Endothelial cell of umbilical vein (primary cell): ENCODE measurements around the gene UBXN6. TPM values are rescaled to one million over a fixed set of nuclear protein-coding genes. Genes with fewer than 3 reads are reported as not detected.

Source experiments
- BruUV-seq: library from RNA; stranded (reverse); fragments of 400-500 nt; replicated peaks from 2 replicates; lab custom pipeline; 2021; lab: Mats Ljungman, UMichigan
- CTCF ChIA-PET: fragments of 300-600, 350-600 bp; sonication (Branson Sonifier 250); formaldehyde crosslinking; loops from one replicate; lab custom pipeline; 2021; ENCODE audit warnings: antibody characterized with exemption, inconsistent platforms; lab: Charles Lee
- POLR2A ChIA-PET: fragments of 300-600, 350-600 bp; sonication (Branson Sonifier 250); formaldehyde crosslinking; loops from one replicate; lab custom pipeline; 2021; ENCODE audit warnings: antibody characterized with exemption, inconsistent platforms; lab: Charles Lee
- DNase-seq: peaks from one replicate; pipeline ENCODE4 v3.0.0-alpha.2; 2011; ENCODE audit warnings: low read depth, low spot score
- FAIRE-seq: peaks from 2 replicates; lab custom pipeline; 2011; peaks lifted over from hg19 to GRCh38; lab: Jason Lieb, UNC
- H2AFZ ChIP-seq: 2 replicates; pipeline ENCODE4 v1.6.0; 2012; ENCODE audit warnings: low read depth, low read length, control low read depth, inconsistent platforms
- H3K27ac ChIP-seq: 2 replicates; pipeline ENCODE4 v1.5.1; 2011; ENCODE audit warnings: low read depth, mild to moderate bottlenecking, control low read depth, low read length, moderate library complexity; ENCODE audit not compliant: insufficient read depth
- H3K27me3 ChIP-seq, 2 experiments: 2 replicates each; pipeline versions ENCODE4 v1.6.0 to v1.6.1; 2011; ENCODE audit warnings: low read length in 2 of 2, mixed read lengths in 1 of 2; ENCODE audit not compliant: control insufficient read depth in 2 of 2, insufficient read depth in 2 of 2
- H3K36me3 ChIP-seq, 2 experiments: 2 replicates in 1 of 2; 3 replicates in 1 of 2; pipeline ENCODE4 v1.5.1; 2011; ENCODE audit warnings: low read length in 2 of 2, mild to moderate bottlenecking in 1 of 2, moderate library complexity in 1 of 2; ENCODE audit not compliant: control insufficient read depth in 2 of 2, insufficient read depth in 2 of 2; ENCODE audit errors: extremely low read depth in 1 of 2
- H3K4me1 ChIP-seq: 3 replicates; pipeline ENCODE4 v1.5.1; 2011; ENCODE audit warnings: mild to moderate bottlenecking, low read length; ENCODE audit not compliant: control insufficient read depth, insufficient read depth; ENCODE audit errors: extremely low read depth
- H3K4me2 ChIP-seq: 2 replicates; pipeline ENCODE4 v1.6.1; 2011; ENCODE audit warnings: low read length, control low read depth, mixed read lengths; ENCODE audit not compliant: insufficient read depth
- H3K4me3 ChIP-seq, 3 experiments: fragments of 200-600 bp in 1 of 3; sonication (generic), shearing (Covaris generic) in 1 of 3; replicated peaks in 1 of 3; 2 replicates each; pipeline ENCODE4 v1.5.1; 2011 to 2016; ENCODE audit warnings: control low read depth in 3 of 3, low read length in 3 of 3, mild to moderate bottlenecking in 2 of 3, inconsistent platforms in 1 of 3, low read depth in 1 of 3, moderate library complexity in 1 of 3; ENCODE audit not compliant: insufficient read depth in 1 of 3
- H3K79me2 ChIP-seq: 2 replicates; pipeline ENCODE4 v1.6.0; 2012; ENCODE audit warnings: low read length, inconsistent platforms; ENCODE audit not compliant: control insufficient read depth, insufficient read depth
- H3K9ac ChIP-seq: replicated peaks from 2 replicates; pipeline ENCODE3; 2011; ENCODE audit warnings: low read length, control low read depth; ENCODE audit not compliant: insufficient read depth; ENCODE audit errors: extremely low read depth
- H3K9me1 ChIP-seq: replicated peaks from 3 replicates; pipeline ENCODE4 v1.6.0; 2011; ENCODE audit warnings: mild to moderate bottlenecking, low read length; ENCODE audit not compliant: control insufficient read depth, insufficient read depth; ENCODE audit errors: extremely low read depth
- H3K9me3 ChIP-seq: replicated peaks from 2 replicates; pipeline ENCODE4 v1.5.1; 2012; ENCODE audit warnings: low read length, inconsistent platforms; ENCODE audit not compliant: control insufficient read depth, insufficient read depth
- H4K20me1 ChIP-seq: replicated peaks from 2 replicates; pipeline ENCODE3; 2011; ENCODE audit warnings: mild to moderate bottlenecking, low read length; ENCODE audit not compliant: control insufficient read depth, insufficient read depth; ENCODE audit errors: extremely low read depth
- EZH2 ChIP-seq: IDR thresholded peaks from 2 replicates; pipeline ENCODE4 v1.6.1; 2012; ENCODE audit warnings: borderline replicate concordance, low read depth, mild to moderate bottlenecking, moderate library complexity, low read length, inconsistent platforms; ENCODE audit not compliant: severe bottlenecking
- FOS ChIP-seq: IDR thresholded peaks from 2 replicates; pipeline ENCODE4 v1.6.1; 2011; ENCODE audit warnings: mild to moderate bottlenecking, low read length, moderate library complexity, borderline replicate concordance; ENCODE audit not compliant: insufficient read depth
- GATA2 ChIP-seq: IDR thresholded peaks from 2 replicates; pipeline ENCODE4 v1.7.0; 2011; ENCODE audit warnings: low read depth, mild to moderate bottlenecking, moderate library complexity, mixed read lengths, low read length; ENCODE audit not compliant: insufficient read length, insufficient read depth
- JUN ChIP-seq: IDR thresholded peaks from 2 replicates; pipeline ENCODE4 v1.6.1; 2011; ENCODE audit warnings: borderline replicate concordance, low read depth; ENCODE audit not compliant: insufficient read length, insufficient read depth
- MAX ChIP-seq: IDR thresholded peaks from 2 replicates; pipeline ENCODE4 v1.6.1; 2011; ENCODE audit not compliant: insufficient read depth, insufficient read length
- MYC ChIP-seq: IDR thresholded peaks from one replicate; pipeline ENCODE4 v1.6.1; 2011; ENCODE audit warnings: mild to moderate bottlenecking, low read depth, low read length
- POLR2A ChIP-seq: IDR thresholded peaks from 2 replicates; pipeline ENCODE4 v1.6.1; 2012; ENCODE audit warnings: low read depth, mild to moderate bottlenecking, control low read depth, low read length
- POLR2AphosphoS5 ChIP-seq: IDR thresholded peaks from 2 replicates; pipeline ENCODE4 v1.6.1; 2012; ENCODE audit warnings: low read depth, mild to moderate bottlenecking, control low read depth, low read length, moderate library complexity; ENCODE audit not compliant: insufficient read depth
- dilution Hi-C: fragments of 300-500 bp; cut with MboI; formaldehyde crosslinking; loops from one replicate; pipeline ENCODE4 v1.15.0; 2019; ENCODE audit warnings: low sequenced_read_pairs; ENCODE audit not compliant: extremely low pct_ligation_motif_present
- intact Hi-C: fragments of 100-400 bp; cut with micrococcal nuclease; formaldehyde crosslinking; loops from one replicate; pipeline ENCODE4 v1.10.0; 2022
- polyA plus RNA-seq, 4 experiments: library from polyadenylated mRNA; depleted of rRNA in 3 of 4; stranded (reverse) in 3 of 4; unstranded in 1 of 4; fragments of >200 nt; gene quantifications; 2 replicates each; pipeline versions ENCODE4 v1.2.1 to v1.2.3, GENCODE V29; 2011 to 2012; ENCODE audit warnings: missing spikeins in 1 of 4
- total RNA-seq: library from RNA; stranded (reverse); gene quantifications from 2 replicates; pipeline ENCODE4 v1.2.3, GENCODE V29; 2021
- TF ChIP-seq, protein P1 (sequence below), 2 donors: IDR thresholded peaks; 1 replicate in 1 of 2; 2 replicates in 1 of 2; pipeline ENCODE4 v1.5.1; 2011; ENCODE audit warnings: low read length in 2 of 2, mild to moderate bottlenecking in 2 of 2, moderate library complexity in 2 of 2, control low read depth in 1 of 2, inconsistent platforms in 1 of 2, low read depth in 1 of 2; ENCODE audit not compliant: insufficient read depth in 1 of 2; ENCODE audit errors: extremely low read depth in 1 of 2

The UBXN6 gene
- total and polyA plus RNA-seq, 2 donors (not counting 3 experiments of a cell fraction or from before 2014, with no cell fraction given) = 78.5 to 93.7 TPM

DNA sequence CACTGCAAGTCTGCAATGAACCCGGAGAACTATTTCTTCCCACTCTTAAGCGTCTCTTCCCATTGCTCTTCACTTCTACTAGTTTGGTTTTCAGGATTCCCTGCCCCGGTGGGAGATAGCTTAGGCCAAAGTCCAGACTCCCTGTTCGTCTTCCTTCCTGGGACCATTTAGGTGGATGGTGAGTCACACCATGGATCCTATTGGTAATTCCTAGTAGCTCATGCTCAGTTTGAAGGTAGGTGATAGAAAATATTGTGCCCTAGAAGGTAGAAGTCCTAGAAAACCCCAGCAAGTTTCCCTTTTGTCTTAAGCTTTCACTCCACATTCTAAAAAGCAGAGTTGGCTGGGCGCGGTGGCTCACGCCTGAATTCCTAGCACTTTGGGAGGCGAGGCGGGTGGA, 41.3 kb downstream of the UBXN6 start:
- no peaks in the 10 kb centered on the region for H3K4me1 ChIP-seq
- no peaks in the 10 kb centered on the region for H3K36me3 ChIP-seq
- no peaks in the 10 kb centered on the region for H3K9me1 ChIP-seq
- no TSS peak for BruUV-seq
- no peak for DNase-seq
- H4K20me1 ChIP-seq = no peaks in the 10 kb centered on the region
- H3K27ac ChIP-seq = no peak overlapping the region
- no peak for FAIRE-seq
- H3K4me2 ChIP-seq = no peak overlapping the region
- peaks cover 20% of the 10 kb centered on the region for H3K79me2 ChIP-seq
- H3K27me3 ChIP-seq = no peaks in the 10 kb centered on the region
- CTCF ChIA-PET = interaction anchor here (0.7 to 1.6 kb wide), 6 partner anchors 10 to 149 kb away, joined by 3 to 5 read pairs (median 4); partner anchors contain the start of genes CHAF1A, HDGFL2 and SH3GL1
- dilution Hi-C loops (loop anchor here (10.0 kb wide), 1 partner anchor 51 kb away; no protein-coding TSS in a partner anchor), intact Hi-C loops (no loop called here)
- POLR2A ChIA-PET = no interaction called here
- H3K4me3 ChIP-seq = no peak overlapping the region
- no peak overlapping the region for H2AFZ ChIP-seq
- H3K9ac ChIP-seq = no peak overlapping the region
- no peaks in the 10 kb centered on the region for H3K9me3 ChIP-seq
- TF ChIP-seq JUN = no peak

- FAIRE-seq = no peak
- no peaks in the 10 kb centered on the region for H3K36me3 ChIP-seq
- TF ChIP-seq POLR2AphosphoS5 (no peak), EZH2 (no peak), FOS (no peak), MYC (no peak), POLR2A (no peak), MAX (no peak), GATA2 (no peak), JUN (no peak)
- TF ChIP-seq, protein P1, sequence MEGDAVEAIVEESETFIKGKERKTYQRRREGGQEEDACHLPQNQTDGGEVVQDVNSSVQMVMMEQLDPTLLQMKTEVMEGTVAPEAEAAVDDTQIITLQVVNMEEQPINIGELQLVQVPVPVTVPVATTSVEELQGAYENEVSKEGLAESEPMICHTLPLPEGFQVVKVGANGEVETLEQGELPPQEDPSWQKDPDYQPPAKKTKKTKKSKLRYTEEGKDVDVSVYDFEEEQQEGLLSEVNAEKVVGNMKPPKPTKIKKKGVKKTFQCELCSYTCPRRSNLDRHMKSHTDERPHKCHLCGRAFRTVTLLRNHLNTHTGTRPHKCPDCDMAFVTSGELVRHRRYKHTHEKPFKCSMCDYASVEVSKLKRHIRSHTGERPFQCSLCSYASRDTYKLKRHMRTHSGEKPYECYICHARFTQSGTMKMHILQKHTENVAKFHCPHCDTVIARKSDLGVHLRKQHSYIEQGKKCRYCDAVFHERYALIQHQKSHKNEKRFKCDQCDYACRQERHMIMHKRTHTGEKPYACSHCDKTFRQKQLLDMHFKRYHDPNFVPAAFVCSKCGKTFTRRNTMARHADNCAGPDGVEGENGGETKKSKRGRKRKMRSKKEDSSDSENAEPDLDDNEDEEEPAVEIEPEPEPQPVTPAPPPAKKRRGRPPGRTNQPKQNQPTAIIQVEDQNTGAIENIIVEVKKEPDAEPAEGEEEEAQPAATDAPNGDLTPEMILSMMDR (IDR thresholded peaks at IDR 0.05; ENCODE audit: extremely low read depth in 1 of 2, insufficient read depth in 1 of 2, low read depth in 1 of 2, low read length in 2 of 2) = no peak
- no peaks in the 10 kb centered on the region for H3K9me1 ChIP-seq
- intact Hi-C loops (no loop called here), dilution Hi-C loops (loop anchor here (10.0 kb wide), 1 partner anchor 51 kb away; no protein-coding TSS in a partner anchor)
- H3K9ac ChIP-seq = no peak overlapping the region
- no TSS peak for BruUV-seq
- ChIA-PET CTCF (interaction anchor here (1.1 to 1.6 kb wide), 2 partner anchors 56 to 148 kb away, joined by 3 to 4 read pairs; partner anchors contain the start of gene HDGFL2), POLR2A (interaction anchor here (0.7 kb wide), 1 partner anchor 102 kb away, joined by 3 read pairs; no protein-coding TSS in a partner anchor)
- no peaks in the 10 kb centered on the region for H3K9me3 ChIP-seq
- H3K27ac ChIP-seq = no peak overlapping the region
- H3K79me2 ChIP-seq = peaks cover 20% of the 10 kb centered on the region
- no peaks in the 10 kb centered on the region for H3K4me1 ChIP-seq
- H3K4me3 ChIP-seq = no peak overlapping the region
- DNase-seq = no peak
- H3K4me2 ChIP-seq = no peak overlapping the region
- no peak overlapping the region for H2AFZ ChIP-seq
- H4K20me1 ChIP-seq = no peaks in the 10 kb centered on the region
- no peaks in the 10 kb centered on the region for H3K27me3 ChIP-seq
These were observed 42.2 kb downstream of the UBXN6 start for GRCh38 chr19:4415352-4415751.
